Keratinocyte (primary cell): Measurements from ENCODE around the gene IDH1. TPM values are rescaled to one million over a fixed set of nuclear protein-coding genes. Genes with fewer than 3 reads are reported as not detected.

ENCODE experiments used
- DNase-seq: peaks from one replicate; pipeline ENCODE4 v3.0.0-alpha.2; 2011; ENCODE audit warnings: low read depth, missing footprints, low spot score
- FAIRE-seq: peaks from 2 replicates; lab custom pipeline; 2011; peaks lifted over from hg19 to GRCh38; lab: Jason Lieb, UNC
- H2AFZ ChIP-seq: 2 replicates; pipeline ENCODE4 v1.6.0; 2012; ENCODE audit warnings: low read length, control low read depth, inconsistent platforms; ENCODE audit not compliant: control insufficient read depth
- H3K27ac ChIP-seq: 2 replicates; pipeline ENCODE4 v1.5.1; 2011; ENCODE audit warnings: low read length; ENCODE audit not compliant: control insufficient read depth, insufficient read depth
- H3K27me3 ChIP-seq: 3 replicates; pipeline ENCODE4 v1.6.0; 2011; ENCODE audit warnings: low read length; ENCODE audit not compliant: control insufficient read depth, insufficient read depth; ENCODE audit errors: extremely low read depth
- H3K36me3 ChIP-seq, 2 experiments: 2 replicates in 1 of 2; 3 replicates in 1 of 2; pipeline ENCODE4 v1.5.1; 2011; ENCODE audit warnings: low read length in 2 of 2, mild to moderate bottlenecking in 1 of 2; ENCODE audit not compliant: control insufficient read depth in 2 of 2, insufficient read depth in 2 of 2; ENCODE audit errors: extremely low read depth in 1 of 2
- H3K4me1 ChIP-seq: 3 replicates; pipeline ENCODE4 v1.5.1; 2011; ENCODE audit warnings: low read length; ENCODE audit not compliant: control insufficient read depth, insufficient read depth; ENCODE audit errors: extremely low read depth
- H3K4me2 ChIP-seq: 3 replicates; pipeline ENCODE4 v1.6.0; 2011; ENCODE audit warnings: low read depth, low read length; ENCODE audit not compliant: control insufficient read depth, insufficient read depth; ENCODE audit errors: extremely low read depth
- H3K4me3 ChIP-seq, 3 experiments: fragments of 200-600 bp in 1 of 3; sonication (generic) in 1 of 3; 2 replicates in 2 of 3; 3 replicates in 1 of 3; pipeline ENCODE4 v1.5.1; 2011 to 2016; ENCODE audit warnings: low read length in 3 of 3, mild to moderate bottlenecking in 3 of 3, control low read depth in 2 of 3, inconsistent platforms in 1 of 3, low read depth in 1 of 3, mixed read lengths in 1 of 3, mixed run types in 1 of 3, moderate library complexity in 1 of 3; ENCODE audit not compliant: control insufficient read depth in 2 of 3, insufficient read depth in 2 of 3; ENCODE audit errors: extremely low read depth in 1 of 3
- H3K79me2 ChIP-seq: 2 replicates; pipeline ENCODE4 v1.6.0; 2012; ENCODE audit warnings: low read length; ENCODE audit not compliant: control insufficient read depth, insufficient read depth
- H3K9ac ChIP-seq: 3 replicates; pipeline ENCODE4 v1.6.0; 2011; ENCODE audit warnings: low read length; ENCODE audit not compliant: control insufficient read depth, insufficient read depth; ENCODE audit errors: extremely low read depth
- H3K9me1 ChIP-seq: 3 replicates; pipeline ENCODE4 v1.6.0; 2011; ENCODE audit warnings: low read length; ENCODE audit not compliant: control insufficient read depth, insufficient read depth; ENCODE audit errors: extremely low read depth
- H3K9me3 ChIP-seq: 2 replicates; pipeline ENCODE4 v1.5.1; 2012; ENCODE audit warnings: low read depth, low read length; ENCODE audit not compliant: control insufficient read depth
- H4K20me1 ChIP-seq: 3 replicates; pipeline ENCODE4 v1.6.0; 2011; ENCODE audit warnings: low read length; ENCODE audit not compliant: control insufficient read depth, insufficient read depth; ENCODE audit errors: extremely low read depth
- CTCF ChIP-seq, 3 experiments: IDR thresholded peaks in 1 of 3; conservative IDR thresholded peaks in 1 of 3; optimal IDR thresholded peaks in 1 of 3; 2 replicates in 2 of 3; 3 replicates in 1 of 3; pipeline versions ENCODE3 to v1.5.1; 2011; ENCODE audit warnings: low read length in 3 of 3, mild to moderate bottlenecking in 3 of 3, moderate library complexity in 2 of 3, control low read depth in 1 of 3, inconsistent platforms in 1 of 3; ENCODE audit not compliant: insufficient read depth in 2 of 3; ENCODE audit errors: extremely low read depth in 1 of 3
- EZH2 ChIP-seq: IDR thresholded peaks from one replicate; pipeline ENCODE4 v1.6.1; 2012; ENCODE audit warnings: inconsistent platforms, mild to moderate bottlenecking, low read length, moderate library complexity
- dilution Hi-C: fragments of 300-500 bp; cut with MboI; formaldehyde crosslinking; loops from one replicate; pipeline ENCODE4 v1.7.0; 2020; ENCODE audit warnings: low sequenced_read_pairs; ENCODE audit not compliant: extremely low pct_ligation_motif_present
- polyA plus RNA-seq, 5 experiments: library from polyadenylated mRNA; depleted of rRNA in 3 of 5; stranded (reverse) in 3 of 5; stranded (forward) in 1 of 5; unstranded in 1 of 5; fragments of >200 nt; gene quantifications; 1 replicate in 1 of 5; 2 replicates in 3 of 5; 3 replicates in 1 of 5; pipeline versions ENCODE4 v1.2.1 to v1.2.3, GENCODE V29; 2011 to 2012; ENCODE audit warnings: missing spikeins in 2 of 5, low read depth in 1 of 5, low replicate concordance in 1 of 5

IDH1 gene
- polyA plus RNA-seq, 1 donor (not counting 4 experiments of a cell fraction or from before 2014, with no cell fraction given), result 160 TPM

GRCh38 chr2:208294482-208295024 is 39.7 kb upstream of the IDH1 start:
- no peaks in the 10 kb centered on the region for H3K9me3 ChIP-seq
- peaks cover 4% of the 10 kb centered on the region for H3K79me2 ChIP-seq
- no peaks in the 10 kb centered on the region for H3K9me1 ChIP-seq
- H3K4me3 ChIP-seq, result no peak overlapping the region
- H4K20me1 ChIP-seq, result no peaks in the 10 kb centered on the region
- no peak overlapping the region for H3K27ac ChIP-seq
- H2AFZ ChIP-seq, result no peak overlapping the region
- no peak overlapping the region for H3K4me2 ChIP-seq
- no peak overlapping the region for H3K9ac ChIP-seq
- no peak for DNase-seq
- dilution Hi-C loops, result no loop called here
- no peaks in the 10 kb centered on the region for H3K4me1 ChIP-seq
- H3K27me3 ChIP-seq, result no peaks in the 10 kb centered on the region
- H3K36me3 ChIP-seq, result peaks cover 5 to 9% of the 10 kb centered on the region in 2 experiments
- TF ChIP-seq EZH2, result no peak
- TF ChIP-seq CTCF (optimal IDR thresholded peaks at IDR 0.05 in 1 of 3, IDR thresholded peaks at IDR 0.05 in 1 of 3, conservative IDR thresholded peaks at IDR 0.05 in 1 of 3; ENCODE audit: extremely low read depth in 1 of 3, insufficient read depth in 2 of 3, low read length in 3 of 3), result no peak
- no peak for FAIRE-seq

- H3K9ac ChIP-seq, result no peak overlapping the region
- DNase-seq, result no peak
- no peak overlapping the region for H3K27ac ChIP-seq
- no peak for FAIRE-seq
- H3K9me3 ChIP-seq, result no peaks in the 10 kb centered on the region
- no peaks in the 10 kb centered on the region for H3K4me1 ChIP-seq
- dilution Hi-C loops, result no loop called here
- H3K9me1 ChIP-seq, result no peaks in the 10 kb centered on the region
- H2AFZ ChIP-seq, result no peak overlapping the region
- TF ChIP-seq EZH2 (no peak), CTCF (optimal IDR thresholded peaks at IDR 0.05 in 1 of 3, IDR thresholded peaks at IDR 0.05 in 1 of 3, conservative IDR thresholded peaks at IDR 0.05 in 1 of 3; ENCODE audit: extremely low read depth in 1 of 3, insufficient read depth in 2 of 3, low read length in 3 of 3) (no peak)
- H3K79me2 ChIP-seq, result peaks cover 5% of the 10 kb centered on the region
- H3K4me3 ChIP-seq, result no peak overlapping the region
- no peak overlapping the region for H3K4me2 ChIP-seq
- H4K20me1 ChIP-seq, result no peaks in the 10 kb centered on the region
- H3K36me3 ChIP-seq, result peaks cover 6 to 12% of the 10 kb centered on the region in 2 experiments
- no peaks in the 10 kb centered on the region for H3K27me3 ChIP-seq
Observed at GRCh38 chr2:208285853-208286252, 31.0 kb upstream of the IDH1 start.
